K562 (cell line): ENCODE results near the gene TSC22D1. TPM values are rescaled to one million over a fixed set of nuclear protein-coding genes. Genes with fewer than 3 reads are reported as not detected.

Experiments used
- ATAC-seq: fragments of 200-7000 bp; cut with Tn5 transposase; 3 replicates; pipeline ENCODE4 v1.9.1; 2020; ENCODE audit warnings: moderate library complexity
- BruUV-seq: library from RNA; stranded (reverse); fragments of 400-500 nt; replicated peaks from 2 replicates; lab custom pipeline; 2021; lab: Mats Ljungman, UMichigan
- CTCF ChIA-PET: fragments of 300-600 bp; formaldehyde crosslinking; extraction: SDS; loops from one replicate; lab custom pipeline; 2021; ENCODE audit warnings: low intra/inter-chr PET ratio; lab: Yijun Ruan, JAX
- POLR2A ChIA-PET: fragments of 300-600, 350-650 bp; sonication (Branson Sonifier 250); formaldehyde crosslinking; extraction: SDS; loops from one replicate; lab custom pipeline; 2021; ENCODE audit warnings: antibody characterized with exemption, inconsistent platforms; lab: Yijun Ruan, JAX
- DNase-seq, 4 experiments: peaks; one replicate each; pipeline versions ENCODE4 v3.0.0 to v3.0.0-alpha.2; 2011 to 2018; ENCODE audit warnings: low spot score in 3 of 4, mixed read lengths in 3 of 4; ENCODE audit errors: extremely low read depth in 1 of 4
- FAIRE-seq: peaks from 2 replicates; lab custom pipeline; 2011; peaks lifted over from hg19 to GRCh38; lab: Jason Lieb, UNC
- H2AFZ ChIP-seq: 2 replicates; pipeline ENCODE4 v1.6.0; 2011; ENCODE audit warnings: low read depth, low read length, control low read depth, inconsistent platforms
- H3K27ac ChIP-seq: fragments of 200-600 bp; 3 replicates; pipeline ENCODE4 v1.8.0; 2011; ENCODE audit warnings: low read depth, mild to moderate bottlenecking, control low read depth, inconsistent platforms, low read length, moderate library complexity, mixed read lengths; ENCODE audit errors: extremely low read depth
- H3K27me3 ChIP-seq, 2 experiments: fragments of 300-600 bp in 1 of 2; 2 replicates in 1 of 2; 3 replicates in 1 of 2; pipeline versions ENCODE4 v1.6.0 to v1.8.0; 2011; ENCODE audit warnings: inconsistent platforms in 2 of 2, low read length in 2 of 2, mild to moderate bottlenecking in 1 of 2, mixed read lengths in 1 of 2, moderate library complexity in 1 of 2; ENCODE audit not compliant: control insufficient read depth in 2 of 2, insufficient read depth in 2 of 2
- H3K36me3 ChIP-seq: fragments of 300-600 bp; 3 replicates; pipeline ENCODE4 v1.8.0; 2011; ENCODE audit warnings: mild to moderate bottlenecking, low read length, inconsistent platforms; ENCODE audit not compliant: control insufficient read depth, insufficient read depth
- H3K4me1 ChIP-seq, 2 experiments: fragments of 200-600 bp in 1 of 2; replicated peaks in 1 of 2; 2 replicates in 1 of 2; 3 replicates in 1 of 2; pipeline versions ENCODE4 v1.5.1 to v1.8.0; 2011; ENCODE audit warnings: inconsistent platforms in 2 of 2, low read length in 2 of 2, mild to moderate bottlenecking in 1 of 2, mixed read lengths in 1 of 2, moderate library complexity in 1 of 2; ENCODE audit not compliant: control insufficient read depth in 2 of 2, insufficient read depth in 2 of 2
- H3K4me2 ChIP-seq: 2 replicates; pipeline ENCODE4 v1.6.1; 2011; ENCODE audit warnings: low read length, control low read depth, inconsistent platforms, mixed read lengths; ENCODE audit not compliant: insufficient read depth
- H3K4me3 ChIP-seq: fragments of 200-600 bp; sonication (generic), shearing (Covaris generic); 2 replicates; pipeline ENCODE4 v1.5.1; 2016; ENCODE audit warnings: control low read depth, inconsistent platforms
- H3K79me2 ChIP-seq: fragments of 200-600 bp; 3 replicates; pipeline ENCODE4 v1.8.0; 2011; ENCODE audit warnings: low read length, inconsistent platforms; ENCODE audit not compliant: control insufficient read depth, insufficient read depth
- H3K9ac ChIP-seq, 2 experiments: 2 replicates each; pipeline versions ENCODE4 v1.6.0 to v1.6.1; 2011; ENCODE audit warnings: low read depth in 2 of 2, low read length in 2 of 2, control low read depth in 1 of 2, inconsistent platforms in 1 of 2, mild to moderate bottlenecking in 1 of 2, mixed read lengths in 1 of 2; ENCODE audit not compliant: insufficient read depth in 1 of 2
- H3K9me1 ChIP-seq: one replicate; pipeline ENCODE4 v1.6.0; 2011; ENCODE audit warnings: inconsistent platforms, mild to moderate bottlenecking, low read length, moderate library complexity; ENCODE audit not compliant: control insufficient read depth, insufficient read depth
- H3K9me3 ChIP-seq: replicated peaks from 2 replicates; pipeline ENCODE4 v1.5.1; 2011; ENCODE audit warnings: low read depth, low read length, inconsistent platforms; ENCODE audit not compliant: control insufficient read depth, insufficient read depth
- H4K20me1 ChIP-seq: replicated peaks from 2 replicates; pipeline ENCODE4 v1.6.1; 2011; ENCODE audit warnings: low read length, inconsistent platforms, mixed read lengths; ENCODE audit not compliant: control insufficient read depth, insufficient read depth
- CXXC5 ChIP-seq: fragments of 250-450 bp; sonication (Bioruptor Pico); IDR thresholded peaks from 2 replicates; pipeline ENCODE4 v1.8.0; 2022; ENCODE audit warnings: inconsistent platforms, mild to moderate bottlenecking, moderate library complexity
- ETV1 ChIP-seq: fragments of 450-650 bp; conservative IDR thresholded peaks from 2 replicates; pipeline ENCODE4 v1.6.1; 2016; ENCODE audit warnings: missing genetic modification characterization, control low read depth, low read depth, missing compliant biosample characterization
- GATAD2B ChIP-seq: fragments of 450-650 bp; IDR thresholded peaks from 2 replicates; pipeline ENCODE4 v1.6.1; 2017; ENCODE audit warnings: mild to moderate bottlenecking, borderline replicate concordance
- JUNB ChIP-seq: fragments of 450-650 bp; formaldehyde crosslinking; conservative IDR thresholded peaks from 2 replicates; pipeline ENCODE4 v1.4.0; 2020; ENCODE audit warnings: mild to moderate bottlenecking
- PCBP2 ChIP-seq: fragments of 200-400 bp; formaldehyde crosslinking; IDR thresholded peaks from 2 replicates; pipeline ENCODE4 v1.6.1; 2018; ENCODE audit warnings: low read length, low read depth, mild to moderate bottlenecking, moderate library complexity; ENCODE audit not compliant: poor library complexity, severe bottlenecking
- PML ChIP-seq: IDR thresholded peaks from 2 replicates; pipeline ENCODE4 v1.6.1; 2012; ENCODE audit warnings: low read length, inconsistent platforms
- RFX1 ChIP-seq: fragments of 450-650 bp; IDR thresholded peaks from 2 replicates; pipeline ENCODE4 v1.6.1; 2016; ENCODE audit warnings: mild to moderate bottlenecking, moderate library complexity
- SAP30 ChIP-seq: fragments of 200-600 bp; sonication (generic); IDR thresholded peaks from 2 replicates; pipeline ENCODE4 v1.6.1; 2012; ENCODE audit warnings: borderline replicate concordance, low read depth, mild to moderate bottlenecking, moderate library complexity, low read length, control low read depth, inconsistent platforms; ENCODE audit not compliant: insufficient read depth, poor library complexity, severe bottlenecking
- SIX5 ChIP-seq, 2 experiments: IDR thresholded peaks; 2 replicates each; pipeline ENCODE4 v1.6.1; 2011; ENCODE audit warnings: low read length in 2 of 2, borderline replicate concordance in 1 of 2, low read depth in 1 of 2, mild to moderate bottlenecking in 1 of 2, moderate library complexity in 1 of 2; ENCODE audit not compliant: insufficient read depth in 1 of 2
- SP1 ChIP-seq: sonication (generic); formaldehyde crosslinking; IDR thresholded peaks from 2 replicates; pipeline ENCODE4 v1.8.1; 2022; ENCODE audit warnings: mild to moderate bottlenecking, missing genetic modification reagents
- WGBS: fragments of 100-300 bp; shearing (Covaris generic); methylation state at CpG from one replicate; pipeline ENCODE4 v1.1.6; 2016; ENCODE audit warnings: low coverage, mixed read lengths; ENCODE audit not compliant: insufficient coverage; ENCODE audit errors: missing lambda C conversion rate; 5-methylcytosine and 5-hydroxymethylcytosine counted together
- in situ Hi-C: fragments of 300-500 bp; cut with MboI; formaldehyde crosslinking; loops from 4 replicates; pipeline ENCODE4 v1.15.0; 2018; ENCODE audit warnings: inconsistent platforms, mixed read lengths
- intact Hi-C: fragments of 100-400 bp; cut with micrococcal nuclease; formaldehyde crosslinking; loops from 2 replicates; pipeline ENCODE4 v1.14.2; 2022
- polyA plus RNA-seq, 8 experiments: library from polyadenylated mRNA; depleted of rRNA in 4 of 8; stranded (reverse) in 5 of 8; unstranded in 3 of 8; fragments of >200 nt; fragmentation: Nextera tagmentation in 2 of 8; fragmentation: Illumina TruSeq in 1 of 8; extraction: Ambion mirVana in 2 of 8; extraction: Trizol in 1 of 8; gene quantifications; 2 replicates each; pipeline versions ENCODE4 v1.2.1 to v1.2.3, GENCODE V29; 2011 to 2014; ENCODE audit warnings: inconsistent platforms in 1 of 8, missing spikeins in 1 of 8
- total RNA-seq, 7 experiments: library from RNA; depleted of rRNA in 6 of 7; stranded (reverse); fragments of >200 nt in 6 of 7; fragmentation: Illumina TruSeq in 2 of 7; extraction: Trizol in 2 of 7; gene quantifications; 2 replicates each; pipeline versions ENCODE4 v1.2.1 to v1.2.3, GENCODE V29; 2011 to 2021; ENCODE audit warnings: low replicate concordance in 1 of 7
- TF ChIP-seq, protein P1 (sequence below): IDR thresholded peaks from 3 replicates; pipeline ENCODE4 v1.6.1; 2011; ENCODE audit warnings: borderline replicate concordance, mild to moderate bottlenecking; ENCODE audit not compliant: insufficient read length, insufficient read depth
- TF ChIP-seq, protein P2 (sequence below): fragments of 250-450 bp; sonication (Bioruptor Pico); IDR thresholded peaks from 2 replicates; pipeline ENCODE4 v1.5.0; 2021
- TF ChIP-seq, protein P3 (sequence below): sonication (generic); formaldehyde crosslinking; IDR thresholded peaks from 2 replicates; pipeline ENCODE4 v1.8.0; 2022; ENCODE audit warnings: mild to moderate bottlenecking, missing genetic modification reagents

Gene TSC22D1
- total and polyA plus RNA-seq, 9 of the 15 experiments (the other 6 are each of a cell fraction or from before 2014, with no cell fraction given), result 2.6 to 19.8 (median 8.4) TPM

DNA sequence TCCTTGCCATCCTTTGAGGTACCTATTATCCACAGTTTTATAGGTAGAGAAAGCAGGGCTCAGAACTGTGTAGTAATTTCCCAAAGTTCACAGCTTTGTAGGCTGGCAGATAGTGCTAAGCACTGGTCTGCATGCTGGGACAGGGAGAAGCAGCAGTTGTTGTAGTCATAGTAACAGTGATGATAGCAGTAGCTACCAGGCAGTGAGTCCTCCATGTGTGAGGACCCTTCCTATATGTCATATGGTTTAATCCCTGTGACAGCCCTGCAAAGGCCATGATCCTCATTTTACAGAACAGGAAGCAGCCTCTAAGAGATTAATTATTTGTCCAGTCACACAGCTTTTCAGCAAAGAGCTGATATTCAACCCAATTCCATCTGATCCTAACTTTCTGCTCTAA lies 181.5 kb downstream of the TSC22D1 start:
- H3K36me3 ChIP-seq, result no peaks in the 10 kb centered on the region
- no TSS peak for BruUV-seq
- TF ChIP-seq RFX1, result peak; percentile 69
- TF ChIP-seq, protein P1, sequence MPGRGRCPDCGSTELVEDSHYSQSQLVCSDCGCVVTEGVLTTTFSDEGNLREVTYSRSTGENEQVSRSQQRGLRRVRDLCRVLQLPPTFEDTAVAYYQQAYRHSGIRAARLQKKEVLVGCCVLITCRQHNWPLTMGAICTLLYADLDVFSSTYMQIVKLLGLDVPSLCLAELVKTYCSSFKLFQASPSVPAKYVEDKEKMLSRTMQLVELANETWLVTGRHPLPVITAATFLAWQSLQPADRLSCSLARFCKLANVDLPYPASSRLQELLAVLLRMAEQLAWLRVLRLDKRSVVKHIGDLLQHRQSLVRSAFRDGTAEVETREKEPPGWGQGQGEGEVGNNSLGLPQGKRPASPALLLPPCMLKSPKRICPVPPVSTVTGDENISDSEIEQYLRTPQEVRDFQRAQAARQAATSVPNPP, result no peak
- TF ChIP-seq, all 486 proteins: peak for 1
- ChIA-PET CTCF (no interaction called here), POLR2A (no interaction called here)
- no peak overlapping the region for H2AFZ ChIP-seq
- no peak overlapping the region for H3K4me3 ChIP-seq
- peaks cover 23 to 35% of the 10 kb centered on the region in 2 experiments; a peak in 4 of 5 replicates for H3K4me1 ChIP-seq
- H3K9me3 ChIP-seq, result no peaks in the 10 kb centered on the region
- H3K4me2 ChIP-seq, result no peak overlapping the region
- no peak overlapping the region for H3K27ac ChIP-seq
- ATAC-seq (no peak), DNase-seq (no peak), FAIRE-seq (no peak)
- no peaks in the 10 kb centered on the region for H3K27me3 ChIP-seq
- intact Hi-C loops (no loop called here), in situ Hi-C loops (no loop called here)
- H3K9ac ChIP-seq, result no peak overlapping the region
- no peaks in the 10 kb centered on the region for H3K79me2 ChIP-seq
- no peaks in the 10 kb centered on the region for H3K9me1 ChIP-seq
- no peaks in the 10 kb centered on the region for H4K20me1 ChIP-seq

DNA sequence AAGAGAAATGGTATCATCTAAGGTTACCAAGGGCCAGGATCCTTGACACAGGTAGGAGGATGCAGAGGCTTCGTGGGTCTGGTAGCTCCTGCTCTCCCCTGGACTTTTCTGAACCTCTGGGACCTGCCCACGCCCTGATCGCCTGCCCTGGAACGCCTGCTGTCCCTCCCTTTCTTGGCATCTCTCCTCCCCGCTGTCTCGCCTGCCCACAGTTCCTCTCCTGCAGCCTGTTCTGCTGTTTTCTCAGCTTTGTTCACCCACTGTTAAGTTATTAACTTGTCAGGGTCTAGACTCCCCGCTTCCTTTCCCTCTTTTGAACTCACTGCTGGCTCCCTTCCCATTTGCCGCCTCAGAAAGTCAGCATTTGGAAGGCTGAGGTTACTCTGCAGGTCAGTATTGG lies 182.7 kb downstream of the TSC22D1 start:
- BruUV-seq, result no TSS peak
- no peak overlapping the region for H2AFZ ChIP-seq
- no peak for TF ChIP-seq SAP30
- TF ChIP-seq ETV1 (tag), result no peak
- TF ChIP-seq PCBP2, result no peak
- no peak for TF ChIP-seq SP1 (CRISPR knock-in tag)
- no peak for TF ChIP-seq PML
- TF ChIP-seq SIX5 (IDR thresholded peaks at IDR 0.05; ENCODE audit: borderline replicate concordance in 1 of 2, insufficient read depth in 1 of 2, low read depth in 1 of 2, low read length in 2 of 2), result no peak
- TF ChIP-seq CXXC5, result no peak
- no peak for TF ChIP-seq GATAD2B
- TF ChIP-seq, protein P2, sequence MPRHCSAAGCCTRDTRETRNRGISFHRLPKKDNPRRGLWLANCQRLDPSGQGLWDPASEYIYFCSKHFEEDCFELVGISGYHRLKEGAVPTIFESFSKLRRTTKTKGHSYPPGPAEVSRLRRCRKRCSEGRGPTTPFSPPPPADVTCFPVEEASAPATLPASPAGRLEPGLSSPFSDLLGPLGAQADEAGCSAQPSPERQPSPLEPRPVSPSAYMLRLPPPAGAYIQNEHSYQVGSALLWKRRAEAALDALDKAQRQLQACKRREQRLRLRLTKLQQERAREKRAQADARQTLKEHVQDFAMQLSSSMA (CRISPR knock-in tag), result no peak
- TF ChIP-seq, protein P3, sequence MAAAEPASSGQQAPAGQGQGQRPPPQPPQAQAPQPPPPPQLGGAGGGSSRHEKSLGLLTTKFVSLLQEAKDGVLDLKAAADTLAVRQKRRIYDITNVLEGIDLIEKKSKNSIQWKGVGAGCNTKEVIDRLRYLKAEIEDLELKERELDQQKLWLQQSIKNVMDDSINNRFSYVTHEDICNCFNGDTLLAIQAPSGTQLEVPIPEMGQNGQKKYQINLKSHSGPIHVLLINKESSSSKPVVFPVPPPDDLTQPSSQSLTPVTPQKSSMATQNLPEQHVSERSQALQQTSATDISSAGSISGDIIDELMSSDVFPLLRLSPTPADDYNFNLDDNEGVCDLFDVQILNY (CRISPR knock-in tag), result no peak
- TF ChIP-seq JUNB (CRISPR knock-in tag), result no peak

More for the DNA sequence above, 182.7 kb downstream of the TSC22D1 start:
- Histone ChIP-seq H4K20me1 (no peaks in the 10 kb centered on the region), H3K9me1 (no peaks in the 10 kb centered on the region), H3K4me2 (no peak overlapping the region), H3K9ac (no peak overlapping the region), H3K36me3 (no peaks in the 10 kb centered on the region), H3K4me3 (no peak overlapping the region), H3K79me2 (no peaks in the 10 kb centered on the region), H3K9me3 (no peaks in the 10 kb centered on the region), H3K4me1 (peaks cover 21 to 40% of the 10 kb centered on the region in 2 experiments), H3K27ac (no peak overlapping the region), H3K27me3 (no peaks in the 10 kb centered on the region)
- ATAC-seq (no peak), FAIRE-seq (no peak), DNase-seq (no peak)
- intact Hi-C loops (no loop called here), in situ Hi-C loops (no loop called here)
- ChIA-PET CTCF (no interaction called here), POLR2A (interaction anchor here (1.1 kb wide), 1 partner anchor 44 kb away, joined by 3 read pairs; no protein-coding TSS in a partner anchor)
- 57% methylated on average over 8 of the region's 8 CpGs for WGBS
